CD4-positive, CD25-positive, alpha-beta regulatory T cell (primary cell): ENCODE measurements around the gene ZNF845. TPM values are rescaled to one million over a fixed set of nuclear protein-coding genes. Genes with fewer than 3 reads are reported as not detected.
A peak's percentile ranks its signal among the peaks of the same experiment; 100 is the strongest.
"Not testable (repeated sequence)": the region's sequence is repeated elsewhere in the genome, so short reads cannot be mapped to it uniquely, and the experiment has no call there.

Source experiments
- ATAC-seq, 2 donors: fragments of 150-1000 bp; cut with Tn5 transposase; one replicate each; pipeline ENCODE4 v1.10.0; 2021; ENCODE audit warnings: low read depth in 2 of 2, moderate number of reproducible peaks in 2 of 2, moderate library complexity in 1 of 2
- DNase-seq, 3 donors: peaks; one replicate each; pipeline versions ENCODE4 v3.0.0 to v3.0.0-alpha.2; 2012 to 2022; ENCODE audit warnings: mixed read lengths in 1 of 3
- H3K27ac ChIP-seq: one replicate; pipeline ENCODE4 v1.7.0; 2013; ENCODE audit warnings: mild to moderate bottlenecking, low read length; ENCODE audit not compliant: insufficient read depth, poor library complexity, severe bottlenecking
- H3K27me3 ChIP-seq: one replicate; pipeline ENCODE4 v1.7.0; 2013; ENCODE audit warnings: low read length; ENCODE audit not compliant: control insufficient read depth, insufficient read depth
- H3K36me3 ChIP-seq: one replicate; pipeline ENCODE4 v1.7.0; 2013; ENCODE audit warnings: mild to moderate bottlenecking, low read length, moderate library complexity; ENCODE audit not compliant: control insufficient read depth, insufficient read depth
- H3K4me1 ChIP-seq: 2 replicates; pipeline ENCODE4 v1.7.0; 2013; ENCODE audit warnings: mild to moderate bottlenecking, low read length; ENCODE audit not compliant: insufficient read depth, control insufficient read depth, poor library complexity, severe bottlenecking
- H3K4me3 ChIP-seq: one replicate; pipeline ENCODE4 v1.7.0; 2013; ENCODE audit warnings: low read depth, mild to moderate bottlenecking, low read length, moderate library complexity
- H3K9me3 ChIP-seq, 2 experiments: 1 replicate in 1 of 2; 2 replicates in 1 of 2; pipeline ENCODE4 v1.7.0; 2013; ENCODE audit warnings: low read length in 2 of 2, mild to moderate bottlenecking in 1 of 2, moderate library complexity in 1 of 2; ENCODE audit not compliant: control insufficient read depth in 2 of 2
- H3K27ac Mint-ChIP-seq, 3 donors: one replicate each; pipeline ENCODE4 v1.8.0; 2020 to 2022; ENCODE audit warnings: mild to moderate bottlenecking in 3 of 3, mixed read lengths in 3 of 3, moderate library complexity in 2 of 3
- H3K27me3 Mint-ChIP-seq: one replicate; pipeline ENCODE4 v1.8.0; 2022; ENCODE audit warnings: mild to moderate bottlenecking, mixed read lengths
- H3K36me3 Mint-ChIP-seq: one replicate; pipeline ENCODE4 v1.8.0; 2020; ENCODE audit warnings: mixed read lengths
- H3K4me1 Mint-ChIP-seq, 4 donors: one replicate each; pipeline ENCODE4 v1.8.0; 2020 to 2022; ENCODE audit warnings: mixed read lengths in 4 of 4, mild to moderate bottlenecking in 1 of 4
- H3K4me3 Mint-ChIP-seq, 4 donors: one replicate each; pipeline ENCODE4 v1.8.0; 2020 to 2022; ENCODE audit warnings: mild to moderate bottlenecking in 4 of 4, mixed read lengths in 4 of 4, moderate library complexity in 3 of 4
- H3K9me3 Mint-ChIP-seq, 7 donors: one replicate each; pipeline ENCODE4 v1.8.0; 2020 to 2022; ENCODE audit warnings: mixed read lengths in 7 of 7, mild to moderate bottlenecking in 3 of 7, moderate library complexity in 2 of 7
- polyA plus RNA-seq, 4 donors: library from polyadenylated mRNA; unstranded; fragments of 300-500 nt; fragmentation: Illumina TruSeq; gene quantifications; one replicate each; pipeline ENCODE4 v1.2.3, GENCODE V29; 2021
- total RNA-seq: library from RNA; stranded (reverse); gene quantifications from one replicate; pipeline ENCODE4 v1.2.3, GENCODE V29; 2022

The ZNF845 gene
- total RNA-seq, result 8.8 TPM
- polyA plus RNA-seq, result 10 to 100 TPM in 2 of 4 donors, 1 to 10 TPM in 2; 7.3 to 19.8 (median 11.0) TPM

DNA sequence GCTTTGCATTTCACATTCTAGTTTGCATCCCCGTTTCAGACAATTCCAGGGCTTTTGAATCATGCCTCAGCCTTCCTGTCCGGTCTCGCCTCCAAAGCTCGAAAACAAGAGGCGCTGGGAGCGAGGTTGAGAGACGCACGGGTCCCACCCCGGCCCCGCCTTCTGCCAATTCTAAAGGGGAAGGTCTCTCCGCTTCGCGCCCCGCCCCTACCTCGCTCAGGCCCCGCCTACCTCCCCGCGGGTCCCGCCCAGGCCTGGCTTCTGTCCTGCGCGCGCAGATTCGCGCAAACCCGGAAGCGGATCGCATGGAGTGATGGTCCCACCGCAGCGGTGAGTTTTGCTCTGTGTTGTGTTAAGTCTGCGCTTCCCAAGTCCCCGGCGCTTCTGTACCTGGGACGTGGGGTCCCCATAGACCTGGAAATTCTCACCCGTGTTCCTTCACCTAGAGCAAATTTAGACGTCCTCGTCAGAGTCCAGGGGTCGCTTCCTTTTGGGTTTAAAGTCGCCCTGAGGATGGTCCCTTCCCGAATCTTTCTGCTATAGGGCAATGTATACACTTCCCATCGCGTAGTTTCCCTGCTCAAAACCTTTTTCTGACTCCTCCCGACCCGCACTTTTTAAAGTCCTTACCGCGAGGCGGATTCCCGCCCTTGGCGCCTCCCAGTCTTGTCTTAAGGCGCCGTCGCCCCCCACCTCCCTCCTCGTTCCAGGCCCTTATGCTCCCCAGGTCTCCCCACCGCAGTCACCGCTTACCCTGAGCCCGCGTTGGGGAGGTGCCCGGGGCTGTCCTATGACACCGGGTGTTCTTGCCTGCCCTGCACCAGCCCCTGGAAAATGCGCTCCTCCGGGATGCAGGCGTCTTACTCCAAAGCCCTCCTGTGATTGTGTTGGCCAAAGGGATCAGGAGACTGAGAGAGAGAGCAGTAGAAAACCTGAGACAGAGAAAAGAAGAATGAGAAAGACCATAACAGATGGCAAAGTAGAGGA lies at the start of gene ZNF845:
ZNF845 (plus strand) TSS at position 287 of the 987 bp plus-strand sequence. CDS start 7,559 bp downstream, outside the sequence.
- Mint-ChIP-seq H3K4me3 (peak within 1 kb of the TSS; percentile 97 to 99 (median 97)), H3K9me3 (peaks cover under 1 to 30% (median 11%) of the 10 kb centered on the region in 7 donors), H3K36me3 (peaks cover 22% of the 10 kb centered on the region), H3K4me1 (peaks cover 5 to 37% (median 14%) of the 10 kb centered on the region in 4 donors), H3K27ac (peak within 1 kb of the TSS; percentile 92 to 97 (median 96)), H3K27me3 (no peaks in the 10 kb centered on the region)
- peak within 1 kb of the TSS; percentile 96 for H3K4me3 ChIP-seq
- DNase-seq (peak; percentile 87 to 96 (median 92)), ATAC-seq (peak; percentile 97)
- H3K4me1 ChIP-seq, result peaks cover 14% of the 10 kb centered on the region
- peaks cover 13 to 39% of the 10 kb centered on the region in 2 experiments for H3K9me3 ChIP-seq
- H3K36me3 ChIP-seq, result peaks cover 25% of the 10 kb centered on the region
- H3K27me3 ChIP-seq, result no peaks in the 10 kb centered on the region
- H3K27ac ChIP-seq, result peak within 1 kb of the TSS; percentile 72

DNA sequence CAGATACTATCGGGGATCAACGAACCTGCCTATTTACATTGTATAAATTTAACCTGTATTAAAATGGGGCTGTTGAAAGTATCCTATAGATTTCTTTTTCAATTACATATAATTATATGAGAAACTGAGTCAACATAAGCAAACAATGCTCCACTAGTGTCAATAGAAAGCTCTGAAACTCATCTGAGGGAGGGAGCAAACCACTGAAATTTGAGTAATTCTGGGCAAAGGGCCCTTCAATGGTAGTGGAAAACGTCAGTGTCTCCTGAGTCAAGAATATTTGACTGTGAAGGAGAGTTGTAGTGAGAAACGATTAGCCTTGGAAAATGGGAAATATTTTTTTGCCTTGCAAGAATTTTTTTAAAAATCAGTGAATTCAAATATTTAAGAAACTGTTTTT lies 48.5 kb upstream of the ZNF845 start:
- no peaks in the 10 kb centered on the region for H3K4me1 Mint-ChIP-seq
- no peak overlapping the region for H3K4me3 ChIP-seq
- no peak overlapping the region for H3K27ac ChIP-seq
- H3K9me3 Mint-ChIP-seq, result peaks cover 0 to 18% (median 13%) of the 10 kb centered on the region in 7 donors
- H3K27me3 Mint-ChIP-seq, result no peaks in the 10 kb centered on the region
- H3K27ac Mint-ChIP-seq, result no peak overlapping the region
- DNase-seq (no peak), ATAC-seq (no peak)
- peaks cover 2 to 6% of the 10 kb centered on the region in 2 experiments for H3K9me3 ChIP-seq
- no peaks in the 10 kb centered on the region for H3K27me3 ChIP-seq
- no peaks in the 10 kb centered on the region for H3K36me3 ChIP-seq
- H3K4me3 Mint-ChIP-seq, result no peak overlapping the region
- no peaks in the 10 kb centered on the region for H3K36me3 Mint-ChIP-seq
- no peaks in the 10 kb centered on the region for H3K4me1 ChIP-seq

DNA sequence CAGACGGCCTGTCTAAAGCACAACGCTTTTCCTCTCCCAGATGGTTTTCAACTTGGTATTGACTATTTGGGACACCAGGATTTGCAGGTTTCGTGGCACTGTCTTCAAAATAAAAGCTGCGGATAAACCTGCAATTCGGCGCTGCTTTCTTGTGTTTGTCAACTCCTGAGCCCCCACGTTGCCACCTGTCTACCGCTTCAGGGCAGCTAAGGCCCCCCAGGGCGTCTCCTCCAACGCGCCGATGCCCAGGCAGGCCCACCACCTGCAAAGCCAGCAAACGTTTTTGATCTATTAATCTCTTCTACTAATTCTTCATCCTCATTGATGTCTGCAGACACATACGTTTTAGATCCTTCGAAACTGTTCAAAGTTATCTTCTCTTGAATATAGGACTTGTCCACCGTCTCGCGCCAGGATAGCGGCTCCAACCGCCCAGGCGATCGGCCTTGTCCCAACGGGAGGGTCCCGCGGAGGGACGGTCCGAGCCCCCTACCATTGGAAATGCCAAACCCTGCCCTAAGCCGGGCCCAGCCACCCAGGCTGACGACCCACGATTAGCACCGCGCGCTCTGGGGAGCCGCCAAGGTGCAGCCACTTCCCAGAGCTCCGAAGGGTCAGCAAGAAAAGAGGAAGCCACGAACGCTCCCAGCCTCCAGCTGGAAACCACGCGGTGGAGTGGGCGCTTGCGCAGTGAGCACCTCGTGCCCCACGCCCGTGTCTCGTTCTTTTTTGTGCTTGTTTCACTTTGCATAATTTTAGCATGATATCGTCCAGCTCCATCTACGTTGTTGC lies 42.6 kb upstream of the ZNF845 start:
- H3K36me3 ChIP-seq, result no peaks in the 10 kb centered on the region
- no peaks in the 10 kb centered on the region for H3K4me1 ChIP-seq
- Mint-ChIP-seq H3K4me1 (no peaks in the 10 kb centered on the region), H3K27me3 (no peaks in the 10 kb centered on the region), H3K4me3 (no peak overlapping the region), H3K36me3 (no peaks in the 10 kb centered on the region), H3K27ac (no peak overlapping the region), H3K9me3 (peaks cover 0 to 38% (median 22%) of the 10 kb centered on the region in 7 donors)
- no peak for ATAC-seq
- H3K4me3 ChIP-seq, result no peak overlapping the region
- DNase-seq, result no peak
- H3K27ac ChIP-seq, result no peak overlapping the region
- H3K9me3 ChIP-seq, result peaks cover 23 to 48% of the 10 kb centered on the region in 2 experiments
- no peaks in the 10 kb centered on the region for H3K27me3 ChIP-seq

DNA sequence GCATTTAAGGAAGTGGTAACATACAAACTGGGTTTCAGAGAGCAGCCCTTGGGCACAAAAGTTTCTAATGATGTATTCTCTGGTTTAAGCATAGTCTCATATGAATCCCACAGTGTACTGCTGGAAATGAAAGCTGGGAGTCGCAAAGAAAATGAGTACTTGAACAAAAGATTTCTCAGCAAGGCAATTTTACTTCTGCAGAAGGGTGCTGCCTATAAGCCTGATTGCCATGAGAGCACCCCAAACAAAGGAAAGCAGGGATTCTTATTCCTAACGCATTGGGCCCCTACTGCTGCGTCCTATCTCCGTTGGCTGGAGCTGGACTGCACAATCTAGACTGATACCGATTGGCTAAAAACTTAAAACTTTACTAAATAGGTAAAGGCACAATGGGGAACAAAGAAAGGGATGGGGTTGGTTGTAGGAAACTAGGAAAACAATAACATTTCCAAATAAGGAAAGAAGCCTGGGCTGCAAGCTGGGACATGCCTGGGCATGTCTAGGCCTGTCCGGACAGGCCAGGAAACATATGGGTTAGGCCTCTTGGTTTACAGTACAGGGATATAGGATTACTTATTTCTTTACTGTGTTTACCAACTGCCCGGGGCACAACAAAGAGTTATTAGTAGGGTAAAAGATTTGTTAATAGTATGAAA lies 38.6 kb upstream of the ZNF845 start:
- no peaks in the 10 kb centered on the region for H3K4me1 ChIP-seq
- no peak for DNase-seq
- Mint-ChIP-seq H3K4me1 (no peaks in the 10 kb centered on the region), H3K27me3 (no peaks in the 10 kb centered on the region), H3K27ac (no peak overlapping the region), H3K36me3 (no peaks in the 10 kb centered on the region), H3K9me3 (peaks cover 0 to 43% (median 23%) of the 10 kb centered on the region in 7 donors), H3K4me3 (no peak overlapping the region)
- H3K36me3 ChIP-seq, result no peaks in the 10 kb centered on the region
- H3K9me3 ChIP-seq, result peaks cover 27 to 52% of the 10 kb centered on the region in 2 experiments
- H3K27ac ChIP-seq, result no peak overlapping the region
- ATAC-seq, result no peak
- no peak overlapping the region for H3K4me3 ChIP-seq
- H3K27me3 ChIP-seq, result no peaks in the 10 kb centered on the region

DNA sequence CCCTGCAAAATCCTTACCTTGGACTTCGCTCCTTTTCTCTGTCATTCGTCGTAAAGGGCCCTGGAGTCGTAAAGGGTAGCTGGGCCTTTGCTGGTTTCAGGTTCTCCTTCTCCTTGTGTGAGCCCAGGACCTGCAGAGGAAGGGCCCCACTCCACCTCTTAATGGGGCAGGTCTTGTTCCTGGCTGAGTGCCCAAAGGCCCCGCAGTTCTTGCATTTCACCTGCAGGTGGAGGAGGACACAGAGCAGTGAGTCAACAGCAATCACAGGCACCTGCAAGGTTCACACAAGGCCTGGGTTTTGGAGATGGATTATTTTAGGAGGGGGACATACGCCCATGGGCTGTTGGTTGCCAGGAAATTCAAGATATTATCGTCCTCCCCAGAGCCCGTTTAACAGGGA lies 32.2 kb upstream of the ZNF845 start:
- not testable (repeated sequence) for H3K4me3 ChIP-seq, H3K27me3 ChIP-seq, H3K27me3 Mint-ChIP-seq, H3K36me3 Mint-ChIP-seq, H3K4me1 ChIP-seq, H3K27ac ChIP-seq, H3K4me3 Mint-ChIP-seq, DNase-seq, H3K36me3 ChIP-seq, H3K4me1 Mint-ChIP-seq, ATAC-seq, H3K27ac Mint-ChIP-seq
- peaks cover 4 to 13% of the 10 kb centered on the region in 2 experiments for H3K9me3 ChIP-seq
- peaks cover 0 to 26% (median 3%) of the 10 kb centered on the region in 7 donors for H3K9me3 Mint-ChIP-seq

DNA sequence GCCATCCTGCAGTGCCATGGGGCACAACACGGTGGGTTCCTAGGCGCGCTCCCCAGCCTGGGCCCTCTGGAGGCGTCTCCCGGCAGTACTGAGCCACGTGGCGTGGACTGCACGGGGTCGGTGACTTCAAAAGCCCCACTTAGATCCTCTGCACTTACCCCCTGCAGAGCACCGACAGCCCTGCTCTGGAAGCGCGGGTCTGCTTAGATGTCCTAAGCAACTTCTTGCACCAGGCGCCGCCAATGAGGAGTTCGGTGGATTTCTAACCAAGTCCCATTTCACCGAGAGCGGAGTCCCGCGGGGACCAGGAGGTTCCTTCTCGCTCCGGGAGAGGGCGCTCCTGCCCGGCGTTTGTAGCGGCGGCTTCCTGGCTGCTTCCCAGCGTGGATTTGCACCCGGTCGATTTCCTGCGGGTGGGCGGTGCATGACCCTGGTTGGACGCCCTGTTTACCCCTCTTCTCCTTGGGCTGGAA lies 25.2 kb upstream of the ZNF845 start:
- Mint-ChIP-seq H3K36me3 (no peaks in the 10 kb centered on the region), H3K9me3 (peaks cover 1 to 45% (median 13%) of the 10 kb centered on the region in 7 donors), H3K27me3 (no peaks in the 10 kb centered on the region), H3K4me3 (no peak overlapping the region), H3K4me1 (no peaks in the 10 kb centered on the region), H3K27ac (no peak overlapping the region)
- ATAC-seq (no peak), DNase-seq (no peak)
- Histone ChIP-seq H3K36me3 (no peaks in the 10 kb centered on the region), H3K4me3 (no peak overlapping the region), H3K9me3 (peaks cover 15 to 33% of the 10 kb centered on the region in 2 experiments), H3K27me3 (no peaks in the 10 kb centered on the region), H3K4me1 (no peaks in the 10 kb centered on the region), H3K27ac (no peak overlapping the region)

DNA sequence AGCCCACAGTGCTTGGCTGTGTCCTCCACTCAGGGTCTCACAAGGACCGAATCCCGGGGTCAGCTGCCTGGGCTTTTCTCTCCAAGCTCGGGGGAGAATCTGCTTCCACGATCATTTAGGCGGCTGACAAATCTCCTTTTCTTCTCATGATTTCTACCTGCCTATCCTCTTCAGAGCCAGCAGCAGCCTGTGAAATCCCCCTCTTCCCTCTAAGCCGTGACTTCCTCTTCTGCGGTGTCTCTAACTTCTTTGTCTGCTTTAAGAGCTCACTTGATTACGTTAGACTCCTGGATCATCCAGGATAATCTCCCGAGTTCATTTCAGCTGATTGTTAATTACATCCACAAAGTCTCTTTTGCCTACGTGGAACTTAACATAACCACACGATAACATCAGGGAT lies 22.5 kb upstream of the ZNF845 start:
- Histone ChIP-seq H3K4me1 (no peaks in the 10 kb centered on the region), H3K27me3 (no peaks in the 10 kb centered on the region), H3K9me3 (peaks cover 7 to 33% of the 10 kb centered on the region in 2 experiments), H3K27ac (no peak overlapping the region), H3K36me3 (no peaks in the 10 kb centered on the region), H3K4me3 (no peak overlapping the region)
- ATAC-seq (no peak), DNase-seq (no peak)
- Mint-ChIP-seq H3K36me3 (no peaks in the 10 kb centered on the region), H3K27ac (no peak overlapping the region), H3K4me1 (no peaks in the 10 kb centered on the region), H3K9me3 (peaks cover 6 to 34% (median 17%) of the 10 kb centered on the region in 7 donors), H3K27me3 (no peaks in the 10 kb centered on the region), H3K4me3 (no peak overlapping the region)
